Measurements from ENCODE around the gene DCAF6. TPM values are rescaled to one million over a fixed set of nuclear protein-coding genes. Genes with fewer than 3 reads are reported as not detected.

DCAF6 gene
- total and polyA plus RNA-seq, 4 donors: 19.7 to 120 (median 28.2) TPM

- no peak for ATAC-seq (ENCODE audit: insufficient read depth, low FRiP score)
- Histone ChIP-seq H3K9me3 (ENCODE audit: control insufficient read depth in 4 of 4, insufficient read depth in 3 of 4, low read length in 3 of 4) (no peaks in the 10 kb centered on the region), H3K4me1 (ENCODE audit: control insufficient read depth in 5 of 5, insufficient read depth in 5 of 5, low read length in 5 of 5) (peaks cover 0 to 9% (median 0%) of the 10 kb centered on the region in 5 donors), H3K27me3 (ENCODE audit: control insufficient read depth in 3 of 3, insufficient read depth in 3 of 3, low read length in 2 of 3) (no peaks in the 10 kb centered on the region), H3K27ac (ENCODE audit: low read depth in 1 of 2, low read length in 1 of 2) (no peak overlapping the region), H3K36me3 (ENCODE audit: control insufficient read depth in 4 of 4, insufficient read depth in 4 of 4, low read length in 4 of 4) (peaks cover 0 to 14% (median 11%) of the 10 kb centered on the region in 4 donors), H3K4me3 (no peak overlapping the region), H3K9ac (ENCODE audit: insufficient read depth in 1 of 2, low read length in 2 of 2) (no peak overlapping the region)
- DNase-seq: peak in 2 of 3 donors; percentile 57 to 65
- no peak for TF ChIP-seq CTCF (IDR thresholded peaks at IDR 0.05; ENCODE audit: control extremely low read depth, extremely low read depth)
- WGBS, 2 donors: 83 to 92% methylated on average over 7 of the region's 7 CpGs
These were observed 162.9 kb downstream of the DCAF6 start for GRCh38 chr1:168099337-168099801.

- WGBS, 2 donors: 94 to 96% methylated on average over 7 of the region's 7 CpGs
- Histone ChIP-seq H3K9me3 (ENCODE audit: control insufficient read depth in 4 of 4, insufficient read depth in 3 of 4, low read length in 3 of 4) (no peaks in the 10 kb centered on the region), H3K9ac (ENCODE audit: insufficient read depth in 1 of 2, low read length in 2 of 2) (no peak overlapping the region), H3K27ac (ENCODE audit: low read depth in 1 of 2, low read length in 1 of 2) (no peak overlapping the region), H3K4me3 (no peak overlapping the region), H3K4me1 (ENCODE audit: control insufficient read depth in 5 of 5, insufficient read depth in 5 of 5, low read length in 5 of 5) (peaks cover 0 to 9% (median 0%) of the 10 kb centered on the region in 5 donors), H3K27me3 (ENCODE audit: control insufficient read depth in 3 of 3, insufficient read depth in 3 of 3, low read length in 2 of 3) (no peaks in the 10 kb centered on the region), H3K36me3 (ENCODE audit: control insufficient read depth in 4 of 4, insufficient read depth in 4 of 4, low read length in 4 of 4) (peaks cover 0 to 14% (median 9%) of the 10 kb centered on the region in 4 donors)
- DNase-seq (no peak), ATAC-seq (ENCODE audit: insufficient read depth, low FRiP score) (no peak)
- no peak for TF ChIP-seq CTCF (IDR thresholded peaks at IDR 0.05; ENCODE audit: control extremely low read depth, extremely low read depth)
These were observed 164.0 kb downstream of the DCAF6 start for GRCh38 chr1:168100315-168101002.

- Histone ChIP-seq H3K36me3 (ENCODE audit: control insufficient read depth in 4 of 4, insufficient read depth in 4 of 4, low read length in 4 of 4) (peaks cover 0 to 13% (median 10%) of the 10 kb centered on the region in 4 donors), H3K9ac (ENCODE audit: insufficient read depth in 1 of 2, low read length in 2 of 2) (no peak overlapping the region), H3K9me3 (ENCODE audit: control insufficient read depth in 4 of 4, insufficient read depth in 3 of 4, low read length in 3 of 4) (no peaks in the 10 kb centered on the region), H3K4me3 (no peak overlapping the region), H3K4me1 (ENCODE audit: control insufficient read depth in 5 of 5, insufficient read depth in 5 of 5, low read length in 5 of 5) (peaks cover 0 to 9% (median 0%) of the 10 kb centered on the region in 5 donors), H3K27ac (ENCODE audit: low read depth in 1 of 2, low read length in 1 of 2) (no peak overlapping the region), H3K27me3 (ENCODE audit: control insufficient read depth in 3 of 3, insufficient read depth in 3 of 3, low read length in 2 of 3) (no peaks in the 10 kb centered on the region)
- WGBS, 2 donors: 92 to 94% methylated on average over 8 of the region's 8 CpGs
- no peak for TF ChIP-seq CTCF (IDR thresholded peaks at IDR 0.05; ENCODE audit: control extremely low read depth, extremely low read depth)
- DNase-seq: no peak
- ATAC-seq (ENCODE audit: insufficient read depth, low FRiP score): no peak
These were observed 164.9 kb downstream of the DCAF6 start for GRCh38 chr1:168101336-168101735.

Measured in lung (tissue), 12 donors.